IMR-90 (cell line): ENCODE data around the gene KLF13. TPM values are rescaled to one million over a fixed set of nuclear protein-coding genes. Genes with fewer than 3 reads are reported as not detected.

Experiments
- ATAC-seq: fragments of 200-7000 bp; cut with Tn5 transposase; 2 replicates; pipeline ENCODE4 v1.9.1; 2020; ENCODE audit warnings: low read depth, mild to moderate bottlenecking, moderate library complexity
- BruUV-seq: library from RNA; stranded (reverse); fragments of 400-500 nt; replicated peaks from 2 replicates; lab custom pipeline; 2021; lab: Mats Ljungman, UMichigan
- CTCF ChIA-PET: fragments of 300-600 bp; formaldehyde crosslinking; extraction: SDS; loops from one replicate; lab custom pipeline; 2021; ENCODE audit warnings: antibody characterized with exemption; lab: Yijun Ruan, JAX
- POLR2A ChIA-PET: fragments of 300-600 bp; sonication (Branson Sonifier 250); formaldehyde crosslinking; loops from one replicate; lab custom pipeline; 2022; ENCODE audit warnings: antibody characterized with exemption; ENCODE audit not compliant: unreplicated experiment; lab: Charles Lee
- DNase-seq: peaks from one replicate; pipeline ENCODE4 v3.0.0; 2013
- H2AFZ ChIP-seq: replicated peaks from 2 replicates; pipeline ENCODE3; 2013; ENCODE audit warnings: low read length, mild to moderate bottlenecking; ENCODE audit not compliant: poor library complexity
- H2AK5ac ChIP-seq: 2 replicates; pipeline ENCODE4 v1.6.1; 2013; ENCODE audit warnings: low read depth, low read length, inconsistent platforms
- H2AK9ac ChIP-seq: replicated peaks from 2 replicates; pipeline ENCODE3; 2013; ENCODE audit warnings: mild to moderate bottlenecking, low read depth, low read length, moderate library complexity; ENCODE audit not compliant: poor library complexity
- H2BK120ac ChIP-seq: 2 replicates; pipeline ENCODE4 v1.6.1; 2013; ENCODE audit warnings: low read depth, low read length, inconsistent platforms
- H2BK15ac ChIP-seq: 3 replicates; pipeline ENCODE4 v1.6.1; 2013; ENCODE audit warnings: low read depth, low read length, inconsistent platforms
- H2BK20ac ChIP-seq: 2 replicates; pipeline ENCODE4 v1.6.1; 2013; ENCODE audit warnings: low read depth, mild to moderate bottlenecking, inconsistent platforms, low read length, moderate library complexity
- H2BK5ac ChIP-seq: 2 replicates; pipeline ENCODE4 v1.6.1; 2013; ENCODE audit warnings: mild to moderate bottlenecking, low read depth, low read length, inconsistent platforms; ENCODE audit not compliant: poor library complexity, severe bottlenecking
- H3K14ac ChIP-seq: replicated peaks from 2 replicates; pipeline ENCODE4 v1.6.1; 2013; ENCODE audit warnings: low read depth, low read length, inconsistent platforms
- H3K18ac ChIP-seq: 2 replicates; pipeline ENCODE4 v1.6.1; 2013; ENCODE audit warnings: low read depth, low read length, control low read depth
- H3K23ac ChIP-seq: 2 replicates; pipeline ENCODE4 v1.6.1; 2013; ENCODE audit warnings: low read depth, low read length, inconsistent platforms
- H3K27ac ChIP-seq: 2 replicates; pipeline ENCODE4 v1.5.1; 2013; ENCODE audit warnings: mild to moderate bottlenecking, control low read depth, low read length; ENCODE audit not compliant: insufficient read depth
- H3K27me3 ChIP-seq: 2 replicates; pipeline ENCODE4 v1.6.1; 2013; ENCODE audit warnings: low read length; ENCODE audit not compliant: control insufficient read depth, insufficient read depth
- H3K36me3 ChIP-seq: 2 replicates; pipeline ENCODE4 v1.6.1; 2013; ENCODE audit warnings: low read length, mixed read lengths; ENCODE audit not compliant: control insufficient read depth, insufficient read depth
- H3K4ac ChIP-seq: 2 replicates; pipeline ENCODE4 v1.6.1; 2013; ENCODE audit warnings: low read depth, low read length, inconsistent platforms
- H3K4me1 ChIP-seq: 2 replicates; pipeline ENCODE4 v1.6.1; 2013; ENCODE audit warnings: low read length, mixed read lengths; ENCODE audit not compliant: control insufficient read depth, insufficient read depth
- H3K4me2 ChIP-seq: 2 replicates; pipeline ENCODE4 v1.6.1; 2013; ENCODE audit warnings: low read depth, mild to moderate bottlenecking, control low read depth, low read length, moderate library complexity
- H3K4me3 ChIP-seq: 2 replicates; pipeline ENCODE4 v1.5.1; 2013; ENCODE audit warnings: low read depth, mild to moderate bottlenecking, control low read depth, low read length, moderate library complexity; ENCODE audit not compliant: insufficient read depth
- H3K56ac ChIP-seq: 2 replicates; pipeline ENCODE4 v1.6.1; 2013; ENCODE audit warnings: low read length, inconsistent platforms; ENCODE audit not compliant: insufficient read depth; ENCODE audit errors: extremely low read depth
- H3K79me1 ChIP-seq, 2 experiments: 2 replicates each; pipeline ENCODE4 v1.6.1; 2013; ENCODE audit warnings: low read length in 2 of 2, inconsistent platforms in 1 of 2, low read depth in 1 of 2
- H3K9ac ChIP-seq: 2 replicates; pipeline ENCODE4 v1.6.1; 2013; ENCODE audit warnings: low read depth, low read length, control low read depth
- H3K9me1 ChIP-seq: 2 replicates; pipeline ENCODE4 v1.6.1; 2013; ENCODE audit warnings: low read length, inconsistent platforms; ENCODE audit not compliant: insufficient read depth
- H3K9me3 ChIP-seq: 2 replicates; pipeline ENCODE4 v1.6.1; 2013; ENCODE audit warnings: low read length; ENCODE audit not compliant: control insufficient read depth, insufficient read depth
- H4K20me1 ChIP-seq: 2 replicates; pipeline ENCODE4 v1.6.1; 2013; ENCODE audit warnings: low read length, inconsistent platforms; ENCODE audit not compliant: insufficient read depth
- H4K5ac ChIP-seq: 2 replicates; pipeline ENCODE4 v1.6.1; 2013; ENCODE audit warnings: mild to moderate bottlenecking, low read depth, low read length, control low read depth
- H4K8ac ChIP-seq, 2 experiments: 2 replicates each; pipeline ENCODE4 v1.6.1; 2013; ENCODE audit warnings: low read depth in 2 of 2, low read length in 2 of 2, control low read depth in 1 of 2, inconsistent platforms in 1 of 2
- H4K91ac ChIP-seq: 2 replicates; pipeline ENCODE4 v1.6.1; 2013; ENCODE audit warnings: low read depth, low read length, inconsistent platforms; ENCODE audit not compliant: insufficient read depth
- BHLHE40 ChIP-seq: fragments of 150-350 bp; IDR thresholded peaks from 2 replicates; pipeline ENCODE4 v1.6.1; 2016; ENCODE audit warnings: mild to moderate bottlenecking, low read depth, low read length
- CEBPB ChIP-seq: IDR thresholded peaks from 2 replicates; pipeline ENCODE4 v1.6.1; 2012; ENCODE audit warnings: low read depth, low read length, improper control_type of control experiment
- CHD1 ChIP-seq: IDR thresholded peaks from 2 replicates; pipeline ENCODE4 v1.6.1; 2012; ENCODE audit warnings: low read depth, low read length, improper control_type of control experiment
- FOS ChIP-seq: fragments of 150-350 bp; IDR thresholded peaks from 2 replicates; pipeline ENCODE4 v1.6.1; 2016; ENCODE audit warnings: low read depth, low read length
- MAFK ChIP-seq: IDR thresholded peaks from 2 replicates; pipeline ENCODE4 v1.6.1; 2012; ENCODE audit warnings: low read depth, low read length, improper control_type of control experiment
- MAZ ChIP-seq: IDR thresholded peaks from 2 replicates; pipeline ENCODE4 v1.6.1; 2012; ENCODE audit warnings: low read depth, mild to moderate bottlenecking, low read length, improper control_type of control experiment, moderate library complexity, borderline replicate concordance
- NFE2L2 ChIP-seq: fragments of 150-350 bp; IDR thresholded peaks from 2 replicates; pipeline ENCODE4 v1.6.1; 2016; ENCODE audit warnings: low read depth, mild to moderate bottlenecking, low read length
- POLR2A ChIP-seq: IDR thresholded peaks from 2 replicates; pipeline ENCODE4 v1.6.1; 2012; ENCODE audit warnings: mild to moderate bottlenecking, low read depth, low read length
- RAD21 ChIP-seq: IDR thresholded peaks from 2 replicates; pipeline ENCODE4 v1.6.1; 2012; ENCODE audit warnings: low read length, improper control_type of control experiment
- RCOR1 ChIP-seq: IDR thresholded peaks from 2 replicates; pipeline ENCODE4 v1.6.1; 2012; ENCODE audit warnings: mild to moderate bottlenecking, low read length, improper control_type of control experiment; ENCODE audit not compliant: insufficient replicate concordance
- RFX5 ChIP-seq: IDR thresholded peaks from 2 replicates; pipeline ENCODE4 v1.8.0; 2012; ENCODE audit warnings: low read depth, mild to moderate bottlenecking, low read length, moderate library complexity
- SMC3 ChIP-seq: fragments of 150-350 bp; IDR thresholded peaks from 2 replicates; pipeline ENCODE4 v1.6.1; 2016; ENCODE audit warnings: low read depth, mild to moderate bottlenecking, antibody characterized with exemption, low read length, moderate library complexity
- WGBS, 2 experiments: methylation state at CpG; one replicate each; pipeline versions ENCODE4 v1.1.5 to v1.1.7; 2013; ENCODE audit warnings: missing lambda C conversion rate in 2 of 2; ENCODE audit not compliant: insufficient read length in 1 of 2; ENCODE audit errors: extremely low coverage in 2 of 2; 5-methylcytosine and 5-hydroxymethylcytosine counted together
- dilution Hi-C: fragments of 300-500 bp; cut with HindIII; formaldehyde crosslinking; loops from one replicate; pipeline ENCODE4 v1.14.3; 2018; ENCODE audit warnings: low sequenced_read_pairs; ENCODE audit not compliant: unreplicated experiment
- in situ Hi-C: fragments of 300-500 bp; cut with MboI; formaldehyde crosslinking; loops from 3 replicates; pipeline ENCODE4 v1.14.3; 2019; ENCODE audit warnings: low sequenced_read_pairs, inconsistent platforms, mixed read lengths
- intact Hi-C: fragments of 100-400 bp; cut with micrococcal nuclease; formaldehyde crosslinking; loops from 2 replicates; pipeline ENCODE4 v1.10.0; 2022
- polyA plus RNA-seq, 3 experiments: library from polyadenylated mRNA; depleted of rRNA; stranded (reverse); fragments of >200 nt; gene quantifications; 2 replicates each; pipeline ENCODE4 v1.2.3, GENCODE V29; 2012; ENCODE audit warnings: low replicate concordance in 1 of 3
- total RNA-seq: library from RNA; depleted of rRNA; stranded (reverse); fragments of >200 nt; gene quantifications from 2 replicates; pipeline ENCODE4 v1.2.3, GENCODE V29; 2012
- TF ChIP-seq, protein P1 (sequence below): conservative IDR thresholded peaks from 2 replicates; pipeline ENCODE4 v1.5.1; 2012; ENCODE audit warnings: mild to moderate bottlenecking, low read depth, low read length, improper control_type of control experiment
- TF ChIP-seq, protein P2 (sequence below): fragments of 150-350 bp; IDR thresholded peaks from 2 replicates; pipeline ENCODE4 v1.6.1; 2017; ENCODE audit warnings: mild to moderate bottlenecking, antibody characterized with exemption, low read length, low read depth
- TF ChIP-seq, protein P3 (sequence below): fragments of 150-350 bp; IDR thresholded peaks from 2 replicates; pipeline ENCODE4 v1.6.1; 2016; ENCODE audit warnings: low read depth, mild to moderate bottlenecking, low read length, moderate library complexity, borderline replicate concordance

The KLF13 gene
- total and polyA plus RNA-seq, 2 of the 4 experiments (the other 2 are of a cell fraction) = 9.5 to 10.6 TPM

DNA sequence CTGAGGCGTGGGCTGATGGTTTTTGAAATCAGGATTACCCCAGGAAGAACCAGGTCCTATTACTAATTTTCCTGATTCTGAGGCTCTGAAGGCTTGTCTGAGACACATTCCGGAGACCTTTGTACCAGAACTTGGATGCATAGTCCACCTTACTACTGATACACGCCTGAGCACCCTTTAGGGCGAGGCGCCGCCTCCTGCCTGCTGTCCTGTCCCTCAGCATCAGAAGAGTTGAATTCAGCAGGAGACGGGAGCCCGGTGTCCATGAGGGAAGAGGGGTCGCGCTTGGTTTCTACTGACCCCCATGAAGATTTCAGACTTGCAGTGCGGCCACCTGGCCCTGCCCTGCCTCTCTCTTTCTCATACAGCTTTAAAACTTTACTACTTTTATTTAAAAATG lies 49.9 kb downstream of the KLF13 start:
- H2BK5ac ChIP-seq = no peak overlapping the region
- no peak overlapping the region for H3K56ac ChIP-seq
- H3K14ac ChIP-seq = no peak overlapping the region
- ChIA-PET CTCF (no interaction called here), POLR2A (no interaction called here)
- H4K91ac ChIP-seq = no peak overlapping the region
- H2BK15ac ChIP-seq = no peak overlapping the region
- no peak overlapping the region for H2BK20ac ChIP-seq
- H3K9me1 ChIP-seq = peaks cover 10% of the 10 kb centered on the region
- no peak overlapping the region for H3K9ac ChIP-seq
- H4K5ac ChIP-seq = no peak overlapping the region
- no peak overlapping the region for H2AK5ac ChIP-seq
- intact Hi-C loops (no loop called here), dilution Hi-C loops (no loop called here), in situ Hi-C loops (no loop called here)
- no TSS peak for BruUV-seq
- H3K27me3 ChIP-seq = no peaks in the 10 kb centered on the region
- H3K4me1 ChIP-seq = peaks cover 5% of the 10 kb centered on the region
- no peak overlapping the region for H2BK120ac ChIP-seq
- no peak overlapping the region for H4K8ac ChIP-seq
- DNase-seq = no peak
- H3K18ac ChIP-seq = no peak overlapping the region
- no peak overlapping the region for H2AK9ac ChIP-seq
- H4K20me1 ChIP-seq = peaks cover 28% of the 10 kb centered on the region
- H3K27ac ChIP-seq = no peak overlapping the region
- peaks cover 21 to 61% of the 10 kb centered on the region in 2 experiments for H3K79me1 ChIP-seq
- H3K4me3 ChIP-seq = no peak overlapping the region
- H3K23ac ChIP-seq = no peak overlapping the region
- H3K4me2 ChIP-seq = no peak overlapping the region
- ATAC-seq = no peak
- H2AFZ ChIP-seq = no peak overlapping the region
- 93% methylated on average over 5 of the region's 11 CpGs; no CpG with 5 or more reads in 1 of the 2 experiments for WGBS, 2 experiments
- peaks cover 3% of the 10 kb centered on the region for H3K9me3 ChIP-seq
- no peak for TF ChIP-seq FOS
- no peak for TF ChIP-seq RCOR1
- no peak for TF ChIP-seq CHD1
- TF ChIP-seq RAD21 = no peak
- TF ChIP-seq SMC3 = no peak
- TF ChIP-seq, protein P1, sequence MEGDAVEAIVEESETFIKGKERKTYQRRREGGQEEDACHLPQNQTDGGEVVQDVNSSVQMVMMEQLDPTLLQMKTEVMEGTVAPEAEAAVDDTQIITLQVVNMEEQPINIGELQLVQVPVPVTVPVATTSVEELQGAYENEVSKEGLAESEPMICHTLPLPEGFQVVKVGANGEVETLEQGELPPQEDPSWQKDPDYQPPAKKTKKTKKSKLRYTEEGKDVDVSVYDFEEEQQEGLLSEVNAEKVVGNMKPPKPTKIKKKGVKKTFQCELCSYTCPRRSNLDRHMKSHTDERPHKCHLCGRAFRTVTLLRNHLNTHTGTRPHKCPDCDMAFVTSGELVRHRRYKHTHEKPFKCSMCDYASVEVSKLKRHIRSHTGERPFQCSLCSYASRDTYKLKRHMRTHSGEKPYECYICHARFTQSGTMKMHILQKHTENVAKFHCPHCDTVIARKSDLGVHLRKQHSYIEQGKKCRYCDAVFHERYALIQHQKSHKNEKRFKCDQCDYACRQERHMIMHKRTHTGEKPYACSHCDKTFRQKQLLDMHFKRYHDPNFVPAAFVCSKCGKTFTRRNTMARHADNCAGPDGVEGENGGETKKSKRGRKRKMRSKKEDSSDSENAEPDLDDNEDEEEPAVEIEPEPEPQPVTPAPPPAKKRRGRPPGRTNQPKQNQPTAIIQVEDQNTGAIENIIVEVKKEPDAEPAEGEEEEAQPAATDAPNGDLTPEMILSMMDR = no peak
- TF ChIP-seq MAFK = no peak
- no peak for TF ChIP-seq POLR2A
- TF ChIP-seq, protein P2, sequence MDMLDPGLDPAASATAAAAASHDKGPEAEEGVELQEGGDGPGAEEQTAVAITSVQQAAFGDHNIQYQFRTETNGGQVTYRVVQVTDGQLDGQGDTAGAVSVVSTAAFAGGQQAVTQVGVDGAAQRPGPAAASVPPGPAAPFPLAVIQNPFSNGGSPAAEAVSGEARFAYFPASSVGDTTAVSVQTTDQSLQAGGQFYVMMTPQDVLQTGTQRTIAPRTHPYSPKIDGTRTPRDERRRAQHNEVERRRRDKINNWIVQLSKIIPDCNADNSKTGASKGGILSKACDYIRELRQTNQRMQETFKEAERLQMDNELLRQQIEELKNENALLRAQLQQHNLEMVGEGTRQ = no peak
- TF ChIP-seq, protein P3, sequence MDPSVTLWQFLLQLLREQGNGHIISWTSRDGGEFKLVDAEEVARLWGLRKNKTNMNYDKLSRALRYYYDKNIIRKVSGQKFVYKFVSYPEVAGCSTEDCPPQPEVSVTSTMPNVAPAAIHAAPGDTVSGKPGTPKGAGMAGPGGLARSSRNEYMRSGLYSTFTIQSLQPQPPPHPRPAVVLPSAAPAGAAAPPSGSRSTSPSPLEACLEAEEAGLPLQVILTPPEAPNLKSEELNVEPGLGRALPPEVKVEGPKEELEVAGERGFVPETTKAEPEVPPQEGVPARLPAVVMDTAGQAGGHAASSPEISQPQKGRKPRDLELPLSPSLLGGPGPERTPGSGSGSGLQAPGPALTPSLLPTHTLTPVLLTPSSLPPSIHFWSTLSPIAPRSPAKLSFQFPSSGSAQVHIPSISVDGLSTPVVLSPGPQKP = no peak
- no peak for TF ChIP-seq NFE2L2
- no peak for TF ChIP-seq MAZ
- no peak for TF ChIP-seq RFX5
- no peak for TF ChIP-seq CEBPB
- TF ChIP-seq BHLHE40 = no peak
- no peak overlapping the region for H3K4ac ChIP-seq
- peaks cover 27% of the 10 kb centered on the region for H3K36me3 ChIP-seq
